ENCODE data around the gene MYO1E.

MYO1E gene

DNA sequence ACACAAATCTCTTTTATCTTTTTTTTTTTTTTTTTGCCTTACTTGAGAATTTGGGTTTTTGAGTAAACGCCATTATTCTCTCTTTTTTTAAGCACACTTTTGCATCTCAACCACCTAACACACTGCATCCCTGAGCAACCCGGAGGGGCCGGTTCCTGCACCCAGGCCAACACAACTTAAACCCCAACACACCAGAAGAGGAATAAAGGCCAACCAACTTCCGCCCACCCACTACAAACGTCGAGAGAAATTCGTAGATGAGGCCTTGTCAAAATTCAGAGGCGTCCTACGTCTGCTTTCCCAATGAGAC lies 268.1 kb downstream of the MYO1E start:
- peak overlapping the region; percentile 90 to 94 (median 92) for H3K4me3 Mint-ChIP-seq
- no peaks in the 10 kb centered on the region for H3K9me3 Mint-ChIP-seq
- TF ChIP-seq, protein P1, sequence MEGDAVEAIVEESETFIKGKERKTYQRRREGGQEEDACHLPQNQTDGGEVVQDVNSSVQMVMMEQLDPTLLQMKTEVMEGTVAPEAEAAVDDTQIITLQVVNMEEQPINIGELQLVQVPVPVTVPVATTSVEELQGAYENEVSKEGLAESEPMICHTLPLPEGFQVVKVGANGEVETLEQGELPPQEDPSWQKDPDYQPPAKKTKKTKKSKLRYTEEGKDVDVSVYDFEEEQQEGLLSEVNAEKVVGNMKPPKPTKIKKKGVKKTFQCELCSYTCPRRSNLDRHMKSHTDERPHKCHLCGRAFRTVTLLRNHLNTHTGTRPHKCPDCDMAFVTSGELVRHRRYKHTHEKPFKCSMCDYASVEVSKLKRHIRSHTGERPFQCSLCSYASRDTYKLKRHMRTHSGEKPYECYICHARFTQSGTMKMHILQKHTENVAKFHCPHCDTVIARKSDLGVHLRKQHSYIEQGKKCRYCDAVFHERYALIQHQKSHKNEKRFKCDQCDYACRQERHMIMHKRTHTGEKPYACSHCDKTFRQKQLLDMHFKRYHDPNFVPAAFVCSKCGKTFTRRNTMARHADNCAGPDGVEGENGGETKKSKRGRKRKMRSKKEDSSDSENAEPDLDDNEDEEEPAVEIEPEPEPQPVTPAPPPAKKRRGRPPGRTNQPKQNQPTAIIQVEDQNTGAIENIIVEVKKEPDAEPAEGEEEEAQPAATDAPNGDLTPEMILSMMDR (IDR thresholded peaks at IDR 0.05; ENCODE audit: unreplicated experiment in 3 of 3), result no peak
- H3K4me1 Mint-ChIP-seq, result peaks cover 13% of the 10 kb centered on the region
- H3K27ac Mint-ChIP-seq, result peak overlapping the region; percentile 97 to 99 (median 98)
- H3K27me3 Mint-ChIP-seq (ENCODE audit: low read depth), result no peaks in the 10 kb centered on the region
- H3K36me3 Mint-ChIP-seq (ENCODE audit: low read depth), result peaks cover 29% of the 10 kb centered on the region

DNA sequence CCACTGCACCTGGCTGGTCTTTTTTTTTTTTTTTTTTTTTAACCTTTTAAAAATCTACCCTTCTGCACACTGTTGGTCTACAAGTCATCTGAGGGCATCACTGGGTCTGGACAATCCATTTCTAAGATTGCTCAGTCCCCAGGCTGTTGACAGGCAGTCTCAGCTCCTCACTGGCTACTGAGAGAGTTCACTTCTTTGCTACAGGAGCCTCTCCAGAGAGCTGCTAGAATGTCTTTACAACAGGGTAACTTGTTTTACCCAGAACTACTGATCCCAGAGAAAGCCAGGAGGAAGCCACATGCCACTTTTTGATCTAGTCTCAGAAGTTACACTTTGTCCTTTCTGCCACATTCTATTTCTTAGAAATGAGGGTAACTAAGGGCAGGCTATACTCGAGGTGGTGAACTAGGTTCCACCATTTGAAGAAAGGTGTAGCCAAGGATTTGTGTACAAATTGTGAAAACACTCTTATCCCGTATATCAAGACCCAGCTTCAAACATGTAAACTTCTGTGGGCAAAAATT lies 273.4 kb downstream of the MYO1E start:
- Mint-ChIP-seq H3K4me1 (peaks cover 1% of the 10 kb centered on the region), H3K27me3 (ENCODE audit: low read depth) (no peaks in the 10 kb centered on the region), H3K9me3 (no peaks in the 10 kb centered on the region), H3K4me3 (no peak overlapping the region), H3K36me3 (ENCODE audit: low read depth) (peaks cover 23% of the 10 kb centered on the region), H3K27ac (no peak overlapping the region)
- TF ChIP-seq, protein P1 (IDR thresholded peaks at IDR 0.05; ENCODE audit: unreplicated experiment in 3 of 3), result no peak

DNA sequence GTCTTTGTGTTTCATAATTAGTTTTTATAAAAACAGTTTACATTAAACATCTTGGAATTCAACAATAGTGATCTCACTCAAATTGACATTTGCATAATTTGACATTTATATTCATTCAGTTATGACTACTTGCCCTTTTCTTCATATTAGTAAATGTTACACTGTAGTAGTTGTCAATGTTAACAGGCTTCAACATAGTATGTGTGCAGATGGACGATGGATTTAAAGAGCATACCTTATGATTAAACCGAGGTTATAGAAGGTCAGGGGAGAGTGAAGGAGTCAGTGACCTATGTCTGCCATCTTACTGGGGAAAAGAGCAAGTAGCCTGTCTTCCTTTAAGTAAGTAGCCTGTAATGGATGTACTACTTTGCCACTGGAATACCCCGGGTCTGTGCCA lies 276.2 kb downstream of the MYO1E start:
- H3K9me3 Mint-ChIP-seq, result no peaks in the 10 kb centered on the region
- no peaks in the 10 kb centered on the region for H3K4me1 Mint-ChIP-seq
- H3K36me3 Mint-ChIP-seq (ENCODE audit: low read depth), result peaks cover 37% of the 10 kb centered on the region
- no peak overlapping the region for H3K27ac Mint-ChIP-seq
- H3K27me3 Mint-ChIP-seq (ENCODE audit: low read depth), result no peaks in the 10 kb centered on the region
- TF ChIP-seq, protein P1 (IDR thresholded peaks at IDR 0.05; ENCODE audit: unreplicated experiment in 3 of 3), result no peak
- H3K4me3 Mint-ChIP-seq, result no peak overlapping the region

DNA sequence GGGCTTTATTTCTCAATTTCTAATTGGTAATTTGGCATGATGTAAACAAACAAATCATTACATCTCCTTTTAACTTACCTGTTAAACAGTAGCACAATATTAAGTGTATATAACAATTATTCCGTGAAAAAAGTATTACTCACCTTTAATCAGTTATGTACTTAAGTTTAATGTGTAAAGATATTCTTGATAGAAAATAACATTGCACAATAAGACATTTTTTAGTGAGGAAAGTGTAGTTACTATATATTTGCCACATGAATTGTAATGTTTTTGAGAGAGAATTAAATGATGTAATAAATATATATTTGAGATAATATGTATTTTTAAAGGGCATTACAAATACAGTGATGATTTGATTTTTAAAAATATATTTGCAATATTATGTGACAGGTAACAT lies 278.6 kb downstream of the MYO1E start:
- Mint-ChIP-seq H3K27me3 (ENCODE audit: low read depth) (no peaks in the 10 kb centered on the region), H3K9me3 (no peaks in the 10 kb centered on the region), H3K4me1 (no peaks in the 10 kb centered on the region), H3K27ac (no peak overlapping the region), H3K4me3 (no peak overlapping the region), H3K36me3 (ENCODE audit: low read depth) (peaks cover 43% of the 10 kb centered on the region)
- TF ChIP-seq, protein P1 (IDR thresholded peaks at IDR 0.05; ENCODE audit: unreplicated experiment in 3 of 3), result no peak

DNA sequence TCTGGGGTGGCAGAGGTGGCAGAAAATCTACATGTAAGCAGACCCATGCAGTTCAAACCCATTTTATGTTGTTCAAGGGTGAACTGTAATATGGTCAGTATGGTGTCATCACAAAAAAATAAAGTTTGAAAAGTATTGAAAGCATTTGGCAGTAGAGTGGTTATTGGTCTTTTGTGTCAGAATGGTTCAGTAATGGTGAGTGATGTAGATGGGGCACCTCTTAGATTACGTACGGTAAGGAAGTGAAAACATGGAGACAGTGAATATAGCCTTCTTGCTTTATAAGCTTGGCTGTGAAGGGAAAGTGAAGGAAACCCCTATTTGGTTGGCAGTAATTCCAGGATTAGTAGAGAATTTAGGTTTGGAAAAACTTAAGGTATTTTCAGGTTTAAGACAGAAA lies 284.9 kb downstream of the MYO1E start:
- Mint-ChIP-seq H3K27me3 (ENCODE audit: low read depth) (no peaks in the 10 kb centered on the region), H3K36me3 (ENCODE audit: low read depth) (peaks cover 62% of the 10 kb centered on the region), H3K4me3 (no peak overlapping the region), H3K27ac (no peak overlapping the region), H3K9me3 (no peaks in the 10 kb centered on the region), H3K4me1 (no peaks in the 10 kb centered on the region)
- TF ChIP-seq, protein P1 (IDR thresholded peaks at IDR 0.05; ENCODE audit: unreplicated experiment in 3 of 3), result no peak

Measured in nephron (organoid).